Embryonic facial prominence (tissue), 1 donor: Measurements from ENCODE around the gene ATP1B3.
"Not testable (repeated sequence)": the region's sequence is repeated elsewhere in the genome, so short reads cannot be mapped to it uniquely, and the experiment has no call there.

Source experiments
- DNase-seq: peaks from one replicate; pipeline ENCODE4 v3.0.0-alpha.2; 2016; ENCODE audit errors: extremely low spot score

Gene ATP1B3

DNA sequence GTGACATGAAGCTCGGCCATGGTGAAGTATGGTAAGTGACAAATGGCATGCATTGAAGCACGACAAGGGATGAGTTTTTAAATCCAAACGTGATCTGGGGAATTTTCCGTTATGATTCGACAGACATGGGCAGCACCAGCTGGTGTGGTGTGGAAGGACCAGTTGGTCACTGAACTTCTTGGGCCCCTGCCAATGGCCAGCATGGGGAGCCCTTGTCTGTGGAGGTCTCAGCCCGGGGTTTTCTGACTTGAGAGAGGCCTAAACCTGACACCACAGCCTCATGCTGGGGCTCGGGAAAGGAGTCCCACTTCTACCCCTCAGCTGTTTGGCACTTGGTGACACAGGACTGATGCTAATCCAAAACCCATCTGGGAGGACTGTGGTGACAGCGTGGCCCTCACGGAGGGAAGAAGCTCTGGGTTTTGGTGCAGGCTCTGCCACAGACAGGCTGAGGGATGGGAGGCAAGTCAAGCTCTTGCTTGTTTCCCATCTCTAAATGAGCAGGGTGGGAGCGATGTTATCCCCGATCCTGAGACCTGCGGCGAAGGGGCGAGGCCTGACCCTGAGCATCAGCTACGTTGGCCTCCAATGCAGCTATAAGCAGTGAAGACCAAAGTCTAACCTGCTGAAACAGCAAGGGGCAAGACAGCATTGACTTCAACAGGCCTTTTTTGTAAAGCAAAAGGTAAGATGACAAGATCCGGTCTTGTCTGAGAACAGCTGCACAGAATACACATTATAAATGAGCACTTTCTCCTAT lies 69.5 kb downstream of the ATP1B3 start:
- DNase-seq = no peak

GRCh38 chr3:141949399-141949798 lies 73.0 kb downstream of the ATP1B3 start:
- DNase-seq = no peak

DNA sequence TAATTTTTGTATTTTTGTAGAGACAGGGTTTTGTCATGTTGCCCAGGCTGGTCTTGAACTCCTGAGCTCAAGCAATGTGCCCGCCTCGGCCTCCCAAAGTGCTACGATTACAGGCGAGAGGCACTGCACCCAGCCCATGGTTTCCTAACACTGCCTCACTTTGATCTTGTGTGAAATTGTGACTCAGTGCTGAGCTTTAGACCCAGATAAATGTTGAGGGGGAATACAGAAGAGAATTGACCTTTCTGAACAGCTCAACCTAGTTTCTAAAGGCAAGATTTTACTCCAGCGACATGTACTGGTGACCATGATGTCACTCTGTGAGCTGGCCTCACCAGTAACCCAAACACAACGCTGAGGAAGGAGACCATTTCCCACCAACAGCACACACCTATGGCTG lies 73.5 kb downstream of the ATP1B3 start:
- no peak for DNase-seq

GRCh38 chr3:141950572-141951493 lies 74.4 kb downstream of the ATP1B3 start:
- no peak for DNase-seq

- DNase-seq = no peak
These were observed 76.2 kb downstream of the ATP1B3 start for GRCh38 chr3:141952611-141953010.

GRCh38 chr3:141955175-141955574 lies 78.7 kb downstream of the ATP1B3 start:
- no peak for DNase-seq

DNA sequence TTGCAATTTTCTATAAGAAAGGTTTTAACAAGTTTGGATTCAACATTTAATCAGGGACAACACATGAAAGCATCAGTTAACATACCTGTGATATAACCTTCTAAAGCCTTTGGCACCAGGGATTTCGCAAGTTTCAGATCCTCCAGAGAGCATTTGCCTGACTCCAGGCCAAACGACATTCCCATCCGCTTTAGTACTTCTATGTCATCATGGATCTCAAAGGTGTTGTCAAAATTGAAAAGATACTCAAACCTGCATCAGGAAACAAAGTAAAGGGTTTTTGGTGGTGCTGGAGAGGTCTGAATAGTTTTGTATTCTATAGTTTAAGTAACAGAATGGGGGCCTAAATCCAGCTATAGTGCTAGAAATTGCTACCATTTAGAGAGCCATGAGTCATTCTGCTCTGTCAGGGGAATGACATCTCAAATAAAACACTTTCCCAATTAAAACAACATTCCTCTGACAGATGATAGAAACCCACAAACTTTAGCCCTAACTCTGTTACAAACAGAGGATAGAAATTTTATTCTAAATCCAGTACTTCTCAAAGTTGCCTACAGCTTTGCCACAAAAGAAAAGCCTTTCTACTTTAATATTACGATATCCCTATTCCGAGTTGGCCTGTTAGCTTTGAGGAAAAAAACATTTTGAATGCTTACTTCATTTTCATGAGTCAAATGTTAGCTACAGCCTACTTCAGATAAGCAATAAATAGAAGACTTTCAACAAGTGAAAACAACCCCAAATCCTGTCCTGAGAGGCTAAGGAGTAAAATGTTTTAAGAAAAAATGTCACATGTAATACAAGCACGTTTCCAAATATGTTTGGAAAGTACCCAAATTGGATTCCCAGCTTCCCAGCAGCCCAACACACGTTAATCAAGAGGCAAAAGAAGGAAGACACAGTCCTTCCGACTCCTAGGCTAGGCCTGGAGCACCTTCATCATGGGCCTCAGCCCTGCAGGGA lies 83.4 kb downstream of the ATP1B3 start:
- no peak for DNase-seq

- no peak for DNase-seq
These were observed 84.3 kb downstream of the ATP1B3 start for GRCh38 chr3:141960731-141961130.

GRCh38 chr3:141963301-141963700 lies 86.9 kb downstream of the ATP1B3 start:
- DNase-seq = no peak

DNA sequence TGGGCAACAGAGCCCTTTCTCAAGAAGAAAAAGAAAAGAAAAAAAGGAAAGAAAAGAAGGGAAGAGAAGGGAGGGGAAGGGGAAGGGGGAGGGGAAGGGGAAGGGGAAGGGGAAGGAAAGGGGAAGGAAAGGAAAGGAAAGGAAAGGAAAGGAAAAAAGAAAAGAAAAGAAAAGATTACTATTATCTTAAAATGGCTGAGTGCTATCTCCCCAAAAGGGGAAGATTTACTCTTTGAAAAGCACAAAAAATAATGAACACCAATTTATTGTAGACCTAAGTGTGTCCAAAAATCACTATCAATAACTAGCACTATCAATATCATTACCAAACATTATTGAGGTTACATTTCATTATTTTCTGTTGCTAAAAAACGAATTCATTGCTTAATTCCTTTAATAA lies 89.0 kb downstream of the ATP1B3 start:
- no peak for DNase-seq

GRCh38 chr3:141969711-141970110 lies 93.3 kb downstream of the ATP1B3 start:
- no peak for DNase-seq

- DNase-seq = no peak
These were observed 95.1 kb downstream of the ATP1B3 start for GRCh38 chr3:141971571-141971970.

DNA sequence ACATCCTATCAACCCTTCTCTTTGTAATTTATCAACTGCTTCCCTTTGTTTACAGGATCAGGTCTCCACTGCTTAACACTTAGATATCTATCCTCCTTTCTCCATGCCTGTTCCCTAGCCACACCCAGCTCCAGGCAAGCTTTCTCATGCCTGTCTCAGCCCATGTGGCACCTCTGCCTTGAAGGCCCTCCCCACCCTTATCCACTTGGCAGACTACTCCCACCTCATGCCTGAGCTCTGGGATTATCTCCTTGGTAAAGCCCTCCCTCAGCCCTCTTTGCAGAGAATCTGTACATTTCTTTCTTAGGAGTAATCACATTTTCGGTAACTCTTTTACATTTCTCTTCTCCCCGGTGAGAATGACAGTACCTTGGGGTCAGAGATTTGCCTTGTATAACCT lies 96.0 kb downstream of the ATP1B3 start:
- no peak for DNase-seq

DNA sequence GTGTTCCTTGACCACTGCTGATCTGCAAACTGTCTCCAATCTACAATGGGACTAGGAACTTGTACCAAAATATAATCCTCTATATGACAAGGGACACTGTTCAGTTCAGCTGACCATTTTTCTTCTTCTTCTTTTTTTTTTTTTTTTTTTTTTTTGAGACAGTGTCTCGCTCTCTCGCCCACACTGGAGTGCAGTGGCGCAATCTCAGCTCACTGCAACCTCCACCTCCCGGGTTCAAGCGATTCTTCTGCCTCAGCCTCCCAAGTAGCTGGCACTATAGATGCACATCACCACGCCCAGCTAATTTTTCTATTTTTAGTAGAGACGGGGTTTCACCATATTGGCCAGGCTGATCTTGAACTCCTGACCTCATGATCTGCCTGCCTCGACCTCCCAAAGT lies 98.3 kb downstream of the ATP1B3 start:
- not testable (repeated sequence) for DNase-seq
